HUES6 (cell line): ENCODE measurements around the gene MYL5.

Experiments used
- H3K27ac ChIP-seq: 2 replicates; pipeline ENCODE4 v1.7.0; 2013; ENCODE audit warnings: low read depth, mild to moderate bottlenecking, low read length, inconsistent platforms
- H3K27me3 ChIP-seq: 2 replicates; pipeline ENCODE4 v1.6.1; 2013; ENCODE audit warnings: low read length; ENCODE audit not compliant: control insufficient read depth, insufficient read depth
- H3K36me3 ChIP-seq: 2 replicates; pipeline ENCODE4 v1.6.1; 2013; ENCODE audit warnings: low read length; ENCODE audit not compliant: control insufficient read depth, insufficient read depth
- H3K4me1 ChIP-seq: 2 replicates; pipeline ENCODE4 v1.6.1; 2013; ENCODE audit warnings: low read length; ENCODE audit not compliant: control insufficient read depth, insufficient read depth
- H3K4me3 ChIP-seq: 2 replicates; pipeline ENCODE4 v1.5.1; 2013; ENCODE audit warnings: low read depth, low read length
- H3K9ac ChIP-seq: one replicate; pipeline ENCODE4 v1.6.1; 2013; ENCODE audit warnings: mild to moderate bottlenecking, low read length
- H3K9me3 ChIP-seq: 2 replicates; pipeline ENCODE4 v1.6.1; 2013; ENCODE audit warnings: low read depth, low read length; ENCODE audit not compliant: control insufficient read depth, insufficient read depth

The MYL5 gene

DNA sequence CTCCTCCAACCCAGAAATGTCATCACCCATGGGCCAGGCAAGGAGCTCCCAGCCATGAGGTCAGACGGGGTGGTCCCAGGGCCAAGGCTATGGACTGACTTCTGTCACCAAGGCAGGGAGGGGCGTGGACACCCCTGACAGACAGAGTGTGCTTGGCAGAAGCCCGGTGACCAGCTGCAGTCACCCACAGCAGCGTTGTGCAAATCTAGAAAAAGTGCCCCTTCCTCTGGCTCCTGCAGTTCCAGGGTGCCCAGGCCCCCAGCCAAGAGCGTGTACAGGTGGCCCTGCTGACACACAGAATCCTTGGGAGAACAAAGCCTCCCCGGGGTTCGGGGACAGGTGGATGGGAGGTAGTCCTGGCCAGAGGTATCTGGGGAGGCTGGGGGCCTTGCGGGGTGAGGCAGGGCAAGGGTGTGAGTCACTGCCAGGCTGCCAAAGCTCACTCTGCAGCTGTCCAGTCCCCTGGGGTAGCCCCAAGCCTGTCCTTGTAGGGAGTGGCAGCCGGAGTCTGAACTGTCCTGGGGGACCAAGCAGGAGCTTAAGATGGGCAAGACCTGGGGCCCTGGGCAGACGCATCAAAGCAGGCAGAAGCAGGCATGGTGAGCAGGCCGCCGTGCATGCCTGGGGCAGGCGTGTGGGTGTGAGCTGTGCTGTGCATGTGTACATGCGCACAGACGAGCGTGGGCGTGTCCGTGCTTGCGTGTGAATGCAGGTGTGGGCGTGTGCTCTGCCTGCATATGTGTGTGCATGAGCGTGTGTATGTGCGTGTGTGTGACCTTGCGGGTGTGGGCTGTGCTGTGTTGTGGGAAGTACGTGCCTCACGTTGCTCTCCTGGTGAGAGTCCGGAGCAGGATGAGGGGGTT lies 3.3 kb downstream of the MYL5 start:
- no peak overlapping the region for H3K4me3 ChIP-seq
- H3K36me3 ChIP-seq = peaks cover 6% of the 10 kb centered on the region

GRCh38 chr4:678331-679103 lies 4.2 kb downstream of the MYL5 start:
- no peaks in the 10 kb centered on the region for H3K9me3 ChIP-seq
- no peak overlapping the region for H3K9ac ChIP-seq
- H3K4me3 ChIP-seq = no peak overlapping the region
- no peaks in the 10 kb centered on the region for H3K27me3 ChIP-seq
- H3K4me1 ChIP-seq = peaks cover 23% of the 10 kb centered on the region; the same call in 1 of the 2 replicates
- H3K36me3 ChIP-seq = no peaks in the 10 kb centered on the region
- no peak overlapping the region for H3K27ac ChIP-seq

More for the DNA sequence above, 3.3 kb downstream of the MYL5 start:
- H3K27ac ChIP-seq = no peak overlapping the region
- H3K27me3 ChIP-seq = no peaks in the 10 kb centered on the region
- H3K9ac ChIP-seq = no peak overlapping the region
- peaks cover 28% of the 10 kb centered on the region; the same call in 1 of the 2 replicates for H3K4me1 ChIP-seq
- no peaks in the 10 kb centered on the region for H3K9me3 ChIP-seq

DNA sequence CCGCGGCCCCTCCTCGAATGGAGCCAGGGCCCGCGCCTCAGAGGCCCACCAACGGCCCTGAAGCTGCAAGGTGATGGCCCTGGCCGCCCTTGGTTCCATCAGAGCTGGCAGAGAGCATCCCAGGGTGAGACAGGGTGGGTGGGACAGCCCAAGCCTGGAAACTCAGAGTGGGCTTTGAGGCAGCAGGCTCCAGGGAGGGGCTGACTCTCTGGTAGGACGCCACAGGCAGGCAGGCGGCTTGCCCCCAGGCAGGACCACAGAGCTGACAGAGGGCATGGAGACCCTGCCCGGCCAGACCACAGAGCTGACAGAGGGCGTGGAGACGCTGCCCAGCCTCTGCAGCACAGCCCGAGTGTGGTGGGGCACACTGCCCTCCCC lies 4.8 kb downstream of the MYL5 start:
- Histone ChIP-seq H3K36me3 (no peaks in the 10 kb centered on the region), H3K4me1 (peaks cover 27% of the 10 kb centered on the region), H3K4me3 (no peak overlapping the region), H3K9ac (no peak overlapping the region), H3K9me3 (no peaks in the 10 kb centered on the region), H3K27me3 (no peaks in the 10 kb centered on the region), H3K27ac (no peak overlapping the region)

- no peak overlapping the region for H3K9ac ChIP-seq
- no peak overlapping the region for H3K4me3 ChIP-seq
- H3K9me3 ChIP-seq = no peaks in the 10 kb centered on the region
- no peak overlapping the region for H3K27ac ChIP-seq
- no peaks in the 10 kb centered on the region for H3K36me3 ChIP-seq
- H3K27me3 ChIP-seq = no peaks in the 10 kb centered on the region
- peaks cover 30% of the 10 kb centered on the region for H3K4me1 ChIP-seq
Observed at GRCh38 chr4:679629-680028, 5.3 kb downstream of the MYL5 start.

DNA sequence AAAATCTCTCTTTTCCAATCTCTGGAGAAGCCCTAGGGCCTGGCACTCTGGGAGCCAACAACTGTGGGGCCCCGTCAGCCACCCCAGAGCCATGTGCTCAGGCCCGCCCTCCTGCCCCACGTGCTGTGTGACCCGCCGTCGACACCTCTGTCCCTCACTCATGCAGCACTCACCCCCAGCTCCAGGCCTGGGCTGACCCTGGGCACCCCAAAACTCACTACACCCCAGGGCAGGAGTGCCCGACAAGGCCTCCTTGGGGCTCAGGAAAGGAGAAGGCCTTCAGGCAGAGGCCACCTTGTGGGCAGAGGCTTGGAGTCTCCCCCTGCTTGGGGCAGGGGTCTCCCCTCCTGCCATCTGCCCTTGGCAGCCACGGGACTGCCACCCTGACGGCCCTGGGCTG lies 5.7 kb downstream of the MYL5 start:
- Histone ChIP-seq H3K9me3 (no peaks in the 10 kb centered on the region), H3K36me3 (no peaks in the 10 kb centered on the region), H3K27me3 (no peaks in the 10 kb centered on the region), H3K4me1 (peaks cover 30% of the 10 kb centered on the region), H3K9ac (no peak overlapping the region), H3K4me3 (peak overlapping the region; percentile 66; the same call in 1 of the 2 replicates), H3K27ac (no peak overlapping the region)

GRCh38 chr4:680551-680927 lies 6.2 kb downstream of the MYL5 start:
- peak overlapping the region; percentile 66 for H3K4me3 ChIP-seq
- no peak overlapping the region for H3K9ac ChIP-seq
- H3K4me1 ChIP-seq = peaks cover 27% of the 10 kb centered on the region

DNA sequence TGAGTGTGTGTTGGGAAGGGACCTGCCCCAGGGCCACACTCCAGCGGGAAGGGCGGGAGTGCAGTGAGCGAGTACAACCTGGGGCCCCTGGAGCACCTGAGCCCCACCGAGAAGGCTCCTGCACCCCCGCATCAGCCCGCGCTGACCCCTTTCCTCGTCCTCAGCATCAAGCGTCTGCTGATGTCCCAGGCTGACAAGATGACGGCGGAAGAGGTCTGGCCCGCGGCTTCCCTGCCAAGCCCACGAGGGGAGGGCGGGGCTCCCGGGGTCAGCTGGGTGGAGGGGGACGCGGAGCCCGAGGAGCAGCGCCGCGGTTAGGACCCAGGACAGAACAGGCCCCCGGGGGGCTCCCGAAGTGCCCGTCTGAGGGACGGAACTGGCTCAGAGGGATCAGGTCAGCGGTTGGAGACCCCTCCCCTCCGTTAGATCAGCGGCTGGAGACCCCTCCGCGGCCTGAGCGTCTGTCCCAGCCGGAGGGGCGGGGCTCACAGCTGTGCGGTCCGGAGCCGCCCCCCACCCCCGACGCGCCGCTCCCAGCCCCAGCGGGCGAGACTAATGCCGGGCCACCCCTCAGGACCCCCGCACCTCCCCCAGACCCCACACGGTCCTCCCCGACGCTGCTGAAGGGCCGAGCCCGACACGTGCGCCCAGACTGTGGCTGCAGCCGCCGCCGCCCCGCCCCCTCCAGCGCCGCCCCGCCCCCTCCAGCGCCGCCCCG lies 6.7 kb downstream of the MYL5 start:
- Histone ChIP-seq H3K4me3 (peak overlapping the region; percentile 66), H3K27ac (no peak overlapping the region), H3K9me3 (no peaks in the 10 kb centered on the region), H3K4me1 (peaks cover 26% of the 10 kb centered on the region), H3K9ac (no peak overlapping the region), H3K36me3 (no peaks in the 10 kb centered on the region), H3K27me3 (no peaks in the 10 kb centered on the region)

More at GRCh38 chr4:680551-680927, 6.2 kb downstream of the MYL5 start:
- Histone ChIP-seq H3K27me3 (no peaks in the 10 kb centered on the region), H3K36me3 (no peaks in the 10 kb centered on the region), H3K9me3 (no peaks in the 10 kb centered on the region), H3K27ac (no peak overlapping the region)

- Histone ChIP-seq H3K27me3 (no peaks in the 10 kb centered on the region), H3K27ac (no peak overlapping the region), H3K9me3 (no peaks in the 10 kb centered on the region), H3K4me3 (no peak overlapping the region), H3K36me3 (no peaks in the 10 kb centered on the region), H3K4me1 (peaks cover 22% of the 10 kb centered on the region), H3K9ac (no peak overlapping the region)
Observed at GRCh38 chr4:681736-682451, 7.6 kb downstream of the MYL5 start.

- Histone ChIP-seq H3K27ac (no peak overlapping the region), H3K4me1 (peaks cover 23% of the 10 kb centered on the region), H3K9ac (no peak overlapping the region), H3K9me3 (no peaks in the 10 kb centered on the region), H3K27me3 (no peaks in the 10 kb centered on the region), H3K36me3 (no peaks in the 10 kb centered on the region), H3K4me3 (no peak overlapping the region)
Observed at GRCh38 chr4:682490-683172, 8.3 kb downstream of the MYL5 start.

GRCh38 chr4:683247-683897 lies 9.0 kb downstream of the MYL5 start:
- Histone ChIP-seq H3K36me3 (no peaks in the 10 kb centered on the region), H3K9me3 (no peaks in the 10 kb centered on the region), H3K9ac (no peak overlapping the region), H3K4me3 (no peak overlapping the region), H3K4me1 (peaks cover 30% of the 10 kb centered on the region), H3K27me3 (no peaks in the 10 kb centered on the region), H3K27ac (no peak overlapping the region)
